Osteocyte (in vitro differentiated cells): ENCODE results near the gene FSTL4. TPM values are rescaled to one million over a fixed set of nuclear protein-coding genes. Genes with fewer than 3 reads are reported as not detected.

ENCODE experiments used
- DNase-seq: peaks from one replicate; pipeline ENCODE4 v3.0.0; 2021; ENCODE audit warnings: mixed read lengths; ENCODE audit not compliant: unreplicated experiment; ENCODE audit errors: extremely low spot score
- H3K27ac Mint-ChIP-seq: one replicate; pipeline ENCODE4 v1.8.0; 2021; ENCODE audit warnings: mild to moderate bottlenecking, mixed read lengths; ENCODE audit not compliant: unreplicated experiment
- H3K27me3 Mint-ChIP-seq: one replicate; pipeline ENCODE4 v1.8.0; 2021; ENCODE audit warnings: mixed read lengths; ENCODE audit not compliant: unreplicated experiment
- H3K36me3 Mint-ChIP-seq: one replicate; pipeline ENCODE4 v1.8.0; 2021; ENCODE audit warnings: mixed read lengths; ENCODE audit not compliant: unreplicated experiment
- H3K4me1 Mint-ChIP-seq: one replicate; pipeline ENCODE4 v1.8.0; 2021; ENCODE audit warnings: mixed read lengths; ENCODE audit not compliant: unreplicated experiment
- H3K4me3 Mint-ChIP-seq: one replicate; pipeline ENCODE4 v1.8.0; 2021; ENCODE audit warnings: mild to moderate bottlenecking, moderate library complexity, mixed read lengths; ENCODE audit not compliant: unreplicated experiment
- H3K9me3 Mint-ChIP-seq: one replicate; pipeline ENCODE4 v1.8.0; 2021; ENCODE audit warnings: mixed read lengths; ENCODE audit not compliant: unreplicated experiment
- CTCF ChIP-seq: fragments of 200-600 bp; sonication (generic); IDR thresholded peaks from 2 replicates; pipeline ENCODE4 v1.5.0; 2021; ENCODE audit warnings: antibody characterized with exemption, mild to moderate bottlenecking, moderate library complexity
- total RNA-seq: library from RNA; stranded (reverse); gene quantifications from 2 replicates; pipeline ENCODE4 v1.2.1, GENCODE V29; 2021

The FSTL4 gene
- total RNA-seq, 1 donor from 2014 or later: not detected

- Mint-ChIP-seq H3K9me3 (no peaks in the 10 kb centered on the region), H3K36me3 (no peaks in the 10 kb centered on the region), H3K27me3 (peaks cover 18% of the 10 kb centered on the region), H3K4me1 (no peaks in the 10 kb centered on the region), H3K27ac (no peak overlapping the region), H3K4me3 (no peak overlapping the region)
- DNase-seq: no peak
- TF ChIP-seq CTCF: no peak
Measured at GRCh38 chr5:133453084-133453780, 159.1 kb downstream of the FSTL4 start.

- no peak for TF ChIP-seq CTCF
- no peak for DNase-seq
- Mint-ChIP-seq H3K27ac (no peak overlapping the region), H3K9me3 (no peaks in the 10 kb centered on the region), H3K4me1 (no peaks in the 10 kb centered on the region), H3K36me3 (no peaks in the 10 kb centered on the region), H3K27me3 (peaks cover 18% of the 10 kb centered on the region), H3K4me3 (no peak overlapping the region)
Measured at GRCh38 chr5:133451926-133452325, 160.4 kb downstream of the FSTL4 start.

GRCh38 chr5:133450286-133450685, 162.1 kb downstream of the FSTL4 start:
- Mint-ChIP-seq H3K27ac (no peak overlapping the region), H3K36me3 (no peaks in the 10 kb centered on the region), H3K4me1 (no peaks in the 10 kb centered on the region), H3K9me3 (no peaks in the 10 kb centered on the region), H3K4me3 (no peak overlapping the region), H3K27me3 (peaks cover 18% of the 10 kb centered on the region)
- DNase-seq: no peak
- TF ChIP-seq CTCF: no peak

GRCh38 chr5:133449181-133449580, 163.2 kb downstream of the FSTL4 start:
- Mint-ChIP-seq H3K27me3 (peaks cover 15% of the 10 kb centered on the region), H3K36me3 (no peaks in the 10 kb centered on the region), H3K4me3 (no peak overlapping the region), H3K9me3 (no peaks in the 10 kb centered on the region), H3K27ac (no peak overlapping the region), H3K4me1 (no peaks in the 10 kb centered on the region)
- no peak for DNase-seq
- no peak for TF ChIP-seq CTCF

GRCh38 chr5:133446440-133446839, 165.9 kb downstream of the FSTL4 start:
- Mint-ChIP-seq H3K27ac (no peak overlapping the region), H3K36me3 (no peaks in the 10 kb centered on the region), H3K9me3 (no peaks in the 10 kb centered on the region), H3K4me1 (no peaks in the 10 kb centered on the region), H3K4me3 (no peak overlapping the region), H3K27me3 (peaks cover 9% of the 10 kb centered on the region)
- TF ChIP-seq CTCF: no peak
- no peak for DNase-seq
